ENCODE data around the gene ZNF652.

ZNF652 gene

DNA sequence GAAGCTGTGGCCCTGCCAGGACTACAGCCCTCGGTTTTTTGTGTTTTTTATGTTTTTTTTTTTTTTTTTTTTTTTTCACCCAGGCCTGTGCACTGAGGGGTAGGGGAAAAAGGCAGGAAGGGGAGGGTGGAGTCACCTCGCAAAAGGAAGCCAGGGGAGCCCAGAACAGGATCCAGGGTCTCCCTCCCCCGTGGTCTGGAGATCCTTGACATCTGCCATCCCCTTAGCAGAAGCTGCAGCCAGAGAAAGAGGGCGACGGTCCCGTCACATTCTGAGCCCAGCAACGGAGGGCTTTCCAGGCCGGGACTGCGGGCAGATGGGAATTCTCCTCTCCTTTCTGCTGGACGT is 102.4 kb downstream of the ZNF652 start:
- ATAC-seq: no peak

DNA sequence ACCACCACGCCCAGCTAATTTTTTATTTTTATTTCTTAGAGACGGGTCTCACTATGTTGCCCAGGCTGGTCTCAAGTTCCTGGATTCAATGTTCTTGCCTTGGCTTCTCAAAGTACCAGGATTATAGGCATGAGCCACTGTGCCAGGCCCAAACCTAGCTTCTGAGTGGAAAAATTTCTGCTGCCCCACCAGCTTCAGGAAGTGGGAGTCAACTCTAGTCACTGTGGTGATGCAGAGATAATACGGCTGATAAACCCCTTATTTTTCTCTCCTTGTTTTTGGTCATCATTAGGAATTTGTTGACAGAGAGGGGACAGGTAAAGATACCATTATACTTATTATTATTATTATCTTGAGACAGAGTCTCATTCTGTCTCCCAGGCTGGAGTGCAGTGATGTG is 103.7 kb downstream of the ZNF652 start:
- ATAC-seq: no peak

DNA sequence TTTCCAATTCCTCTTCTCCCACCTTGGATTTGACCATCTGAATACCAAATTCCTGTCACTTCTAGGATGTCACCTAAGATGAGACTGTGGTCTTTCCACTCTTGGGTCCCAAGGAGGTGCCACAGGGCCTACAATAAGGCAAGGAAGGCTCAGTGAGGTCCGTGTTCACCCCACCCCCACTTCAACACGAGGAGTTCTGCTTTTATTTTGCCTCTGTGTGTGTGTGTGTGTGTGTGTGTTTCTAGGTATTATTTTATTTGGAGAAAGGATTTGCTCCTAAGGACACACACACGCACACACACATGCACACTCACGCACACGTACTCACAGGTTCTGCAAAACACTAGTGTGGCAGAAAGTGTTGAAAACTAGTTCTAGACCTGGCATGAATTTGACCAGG is 106.9 kb downstream of the ZNF652 start:
- no peak for ATAC-seq

DNA sequence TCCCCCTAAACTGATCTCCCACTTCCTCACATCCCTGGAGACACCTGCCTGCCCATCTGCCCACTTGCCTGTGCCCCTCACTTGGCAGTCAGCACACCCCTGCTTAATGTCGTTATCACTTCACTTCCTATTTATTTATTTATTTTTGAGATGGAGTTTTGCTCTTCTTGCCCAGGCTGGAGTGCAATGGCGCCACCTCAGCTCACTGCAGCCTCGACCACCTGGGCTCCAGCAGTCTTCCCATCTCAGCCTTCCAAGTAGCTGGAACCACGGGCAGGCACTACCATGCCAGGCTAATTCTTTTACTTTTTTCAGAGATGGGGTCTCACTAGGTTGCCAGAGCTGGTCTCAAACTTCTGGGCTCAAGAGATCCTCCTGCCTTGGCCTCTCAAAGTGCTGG is 108.0 kb downstream of the ZNF652 start:
- ATAC-seq: no peak

DNA sequence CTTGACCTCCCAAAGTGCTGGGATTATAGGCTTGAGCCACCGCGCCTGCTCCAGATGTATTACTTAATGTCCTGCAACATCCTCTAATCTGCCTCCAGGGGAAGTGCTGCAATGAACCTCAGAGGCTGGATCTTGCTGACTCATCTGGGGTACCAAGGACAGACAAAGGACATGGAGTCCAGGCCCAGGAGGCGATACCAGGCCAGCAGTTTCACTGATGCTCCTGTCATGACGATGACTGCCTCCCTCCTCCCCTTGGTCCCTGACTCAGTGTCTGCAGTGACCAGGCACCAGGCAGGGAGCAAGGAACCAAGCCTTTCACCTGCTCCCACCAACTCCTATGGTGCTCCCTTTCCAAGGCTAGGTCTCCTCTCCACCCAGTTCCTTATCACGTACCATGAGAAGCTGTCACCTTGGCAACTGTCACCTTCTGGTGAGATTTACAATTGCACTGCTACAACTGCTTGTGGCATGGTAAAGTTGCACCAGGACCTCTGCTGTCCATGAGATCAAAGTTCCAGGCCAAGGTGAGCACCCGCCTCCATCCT is 109.8 kb downstream of the ZNF652 start:
- no peak for ATAC-seq

- no peak for ATAC-seq
Measured at GRCh38 chr17:49249890-49250522, 112.0 kb downstream of the ZNF652 start.

DNA sequence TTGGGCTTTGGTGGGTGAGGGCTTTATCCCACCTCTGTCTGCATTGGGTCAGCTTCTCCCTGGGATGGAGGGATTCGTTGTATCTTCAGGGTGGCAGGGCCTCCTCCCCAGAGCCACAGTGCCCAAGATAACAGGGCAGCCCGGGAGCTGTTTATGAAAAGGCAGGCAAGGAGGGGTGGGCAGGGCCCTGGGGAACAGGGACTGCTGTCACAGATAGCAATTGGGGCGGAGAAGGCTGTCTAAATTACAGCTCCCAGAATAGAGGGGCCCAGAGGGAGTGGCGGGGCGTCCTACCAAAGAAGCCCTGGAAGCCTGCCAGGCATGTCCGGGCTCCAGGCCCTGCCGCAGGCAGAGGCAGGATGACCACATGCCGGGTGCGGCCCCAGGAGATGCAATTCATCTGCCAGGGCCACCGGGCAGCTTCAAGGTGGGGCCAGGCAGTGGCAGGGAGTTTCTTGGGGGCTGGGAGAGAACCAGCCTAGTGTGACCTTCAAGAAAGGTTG is 112.7 kb downstream of the ZNF652 start:
- ATAC-seq: no peak

- no peak for ATAC-seq
Measured at GRCh38 chr17:49247944-49248343, 114.1 kb downstream of the ZNF652 start.

- no peak for ATAC-seq
Measured at GRCh38 chr17:49244839-49245238, 117.2 kb downstream of the ZNF652 start.

Data from activated CD4-positive, CD25-positive, alpha-beta regulatory T cell treated with anti-CD3 and anti-CD28 coated beads, Interleukin-2, amount 50 U/mL, for 24 hours (primary cell).